Activated CD8-positive, alpha-beta T cell treated with anti-CD3 and anti-CD28 coated beads for 36 hours (primary cell): Measurements from ENCODE around the gene RXFP1. TPM values are rescaled to one million over a fixed set of nuclear protein-coding genes. Genes with fewer than 3 reads are reported as not detected.

Source experiments
- ATAC-seq: fragments of 200-7000 bp; cut with Tn5 transposase; one replicate; pipeline ENCODE4 v1.10.0; 2021; ENCODE audit warnings: mild to moderate bottlenecking, moderate library complexity
- CTCF ChIA-PET: fragments of 350-600 bp; sonication (Branson Sonifier 250); formaldehyde crosslinking; loops from one replicate; lab custom pipeline; 2021; ENCODE audit warnings: antibody characterized with exemption; lab: Charles Lee
- POLR2A ChIA-PET: fragments of 350-600 bp; sonication (Branson Sonifier 250); formaldehyde crosslinking; loops from one replicate; lab custom pipeline; 2021; ENCODE audit warnings: antibody characterized with exemption; lab: Charles Lee
- DNase-seq: peaks from one replicate; pipeline ENCODE4 v3.0.0-alpha.2; 2020
- H3K27ac Mint-ChIP-seq: one replicate; pipeline ENCODE4 v1.8.0; 2021; ENCODE audit warnings: mild to moderate bottlenecking, mixed read lengths
- H3K27me3 Mint-ChIP-seq: one replicate; pipeline ENCODE4 v1.8.0; 2021; ENCODE audit warnings: mixed read lengths
- H3K36me3 Mint-ChIP-seq: one replicate; pipeline ENCODE4 v1.8.0; 2021; ENCODE audit warnings: low read depth, mixed read lengths
- H3K4me1 Mint-ChIP-seq: one replicate; pipeline ENCODE4 v1.8.0; 2021; ENCODE audit warnings: low read depth, mixed read lengths
- H3K4me3 Mint-ChIP-seq: one replicate; pipeline ENCODE4 v1.8.0; 2021; ENCODE audit warnings: mild to moderate bottlenecking, moderate library complexity, mixed read lengths
- H3K9me3 Mint-ChIP-seq: one replicate; pipeline ENCODE4 v1.8.0; 2021; ENCODE audit warnings: mixed read lengths
- intact Hi-C: fragments of 100-400 bp; cut with micrococcal nuclease; formaldehyde crosslinking; loops from one replicate; pipeline ENCODE4 v1.10.0; 2022
- total RNA-seq, 2 experiments: library from RNA; stranded (reverse); gene quantifications; one replicate each; pipeline ENCODE4 v1.2.3, GENCODE V29; 2021
- TF ChIP-seq, protein P1 (sequence below): fragments of 200-600 bp; IDR thresholded peaks from one replicate; pipeline ENCODE4 v1.8.0; 2022; ENCODE audit warnings: antibody characterized with exemption, mild to moderate bottlenecking

Gene RXFP1
- total RNA-seq, 2 experiments from 2014 or later, result not detected

DNA sequence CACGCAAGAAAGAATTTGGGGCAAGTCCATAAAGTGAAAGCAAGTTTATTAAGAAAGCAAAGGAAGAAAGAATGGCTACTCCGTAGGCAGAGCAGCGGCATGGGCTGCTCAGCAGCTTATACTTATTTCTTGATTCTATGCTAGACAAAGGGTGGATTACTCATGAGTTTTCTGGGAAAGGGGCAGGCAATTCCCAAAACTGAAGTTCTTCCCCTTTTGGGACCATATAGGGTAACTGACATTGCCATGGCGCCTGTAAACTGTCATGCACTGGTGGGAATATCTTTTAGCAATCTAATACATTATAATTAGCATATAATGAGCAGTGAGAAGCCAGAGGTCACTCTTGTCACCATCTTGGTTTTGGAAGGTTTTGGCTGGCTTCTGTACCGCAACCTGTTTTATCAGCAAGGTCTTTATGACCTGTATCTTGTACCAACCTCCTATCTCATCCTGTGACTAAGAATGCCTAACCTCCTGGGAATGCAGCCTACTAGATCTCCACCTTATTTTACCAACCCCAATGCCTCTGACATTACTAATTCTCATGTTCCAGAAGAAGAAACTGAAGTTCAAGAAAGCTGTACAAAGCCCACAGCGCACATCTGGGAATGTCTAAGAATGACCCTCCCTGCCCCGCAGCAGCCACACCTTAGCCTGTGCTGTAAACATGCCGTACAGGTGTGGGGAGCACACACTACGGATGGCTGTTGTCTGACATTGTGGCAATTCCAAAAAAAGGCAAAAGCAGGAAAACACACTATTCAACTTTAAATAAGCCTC, 18.6 kb downstream of the RXFP1 start:
- intact Hi-C loops, result no loop called here
- TF ChIP-seq, protein P1, sequence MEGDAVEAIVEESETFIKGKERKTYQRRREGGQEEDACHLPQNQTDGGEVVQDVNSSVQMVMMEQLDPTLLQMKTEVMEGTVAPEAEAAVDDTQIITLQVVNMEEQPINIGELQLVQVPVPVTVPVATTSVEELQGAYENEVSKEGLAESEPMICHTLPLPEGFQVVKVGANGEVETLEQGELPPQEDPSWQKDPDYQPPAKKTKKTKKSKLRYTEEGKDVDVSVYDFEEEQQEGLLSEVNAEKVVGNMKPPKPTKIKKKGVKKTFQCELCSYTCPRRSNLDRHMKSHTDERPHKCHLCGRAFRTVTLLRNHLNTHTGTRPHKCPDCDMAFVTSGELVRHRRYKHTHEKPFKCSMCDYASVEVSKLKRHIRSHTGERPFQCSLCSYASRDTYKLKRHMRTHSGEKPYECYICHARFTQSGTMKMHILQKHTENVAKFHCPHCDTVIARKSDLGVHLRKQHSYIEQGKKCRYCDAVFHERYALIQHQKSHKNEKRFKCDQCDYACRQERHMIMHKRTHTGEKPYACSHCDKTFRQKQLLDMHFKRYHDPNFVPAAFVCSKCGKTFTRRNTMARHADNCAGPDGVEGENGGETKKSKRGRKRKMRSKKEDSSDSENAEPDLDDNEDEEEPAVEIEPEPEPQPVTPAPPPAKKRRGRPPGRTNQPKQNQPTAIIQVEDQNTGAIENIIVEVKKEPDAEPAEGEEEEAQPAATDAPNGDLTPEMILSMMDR, result no peak
- ChIA-PET CTCF (no interaction called here), POLR2A (no interaction called here)
- peaks cover under 1% of the 10 kb centered on the region for H3K4me1 Mint-ChIP-seq
- H3K4me3 Mint-ChIP-seq, result no peak overlapping the region
- no peak for DNase-seq
- no peak overlapping the region for H3K27ac Mint-ChIP-seq
- no peak for ATAC-seq
- H3K36me3 Mint-ChIP-seq, result no peaks in the 10 kb centered on the region
- H3K27me3 Mint-ChIP-seq, result peaks cover 4% of the 10 kb centered on the region
- peaks cover 1% of the 10 kb centered on the region for H3K9me3 Mint-ChIP-seq

DNA sequence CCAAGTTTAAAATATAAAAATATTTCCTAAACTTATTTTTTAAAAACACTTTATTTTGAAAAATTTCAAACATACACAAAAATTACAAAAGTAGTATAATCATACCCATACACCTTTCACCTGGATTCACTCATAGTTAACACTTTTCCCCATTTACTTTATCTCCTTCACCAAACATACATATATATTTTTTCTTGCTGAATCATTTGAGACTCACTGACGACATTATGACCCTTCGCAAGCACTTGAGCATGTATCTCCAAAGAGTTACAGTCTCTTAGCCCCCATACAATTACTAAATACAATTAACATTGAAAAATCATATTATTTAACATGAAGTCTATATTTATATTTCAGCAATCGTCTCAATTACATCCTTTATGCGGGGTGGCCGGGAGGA, 19.8 kb downstream of the RXFP1 start:
- Mint-ChIP-seq H3K4me3 (no peak overlapping the region), H3K27me3 (peaks cover 4% of the 10 kb centered on the region), H3K36me3 (no peaks in the 10 kb centered on the region), H3K4me1 (no peaks in the 10 kb centered on the region), H3K27ac (no peak overlapping the region), H3K9me3 (peaks cover 1% of the 10 kb centered on the region)
- POLR2A ChIA-PET, result no interaction called here
- DNase-seq (no peak), ATAC-seq (no peak)
- intact Hi-C loops, result no loop called here
- CTCF ChIA-PET, result no interaction called here
- TF ChIP-seq, protein P1, result no peak

DNA sequence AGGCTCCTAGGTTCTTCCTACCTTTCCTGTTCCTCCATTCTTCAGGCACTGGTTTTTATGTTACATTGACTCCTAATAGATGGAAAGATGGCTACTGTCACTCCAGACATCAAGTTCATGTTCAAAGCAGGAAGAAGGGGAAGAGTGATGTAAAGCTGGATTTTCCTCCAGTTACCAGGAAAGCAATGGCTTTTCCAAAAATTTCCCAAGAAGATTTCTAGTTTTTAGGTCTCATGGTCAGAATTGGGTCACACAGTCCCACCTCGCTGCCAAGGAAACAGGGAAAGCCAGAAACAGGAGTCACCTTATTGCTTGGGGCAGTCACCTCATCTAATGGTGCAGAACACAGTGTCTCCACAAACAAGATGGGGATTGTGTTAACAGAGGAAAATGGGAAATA, 21.5 kb downstream of the RXFP1 start:
- H3K27me3 Mint-ChIP-seq, result peaks cover 4% of the 10 kb centered on the region
- no peaks in the 10 kb centered on the region for H3K4me1 Mint-ChIP-seq
- no peak overlapping the region for H3K27ac Mint-ChIP-seq
- peaks cover 1% of the 10 kb centered on the region for H3K9me3 Mint-ChIP-seq
- ATAC-seq, result no peak
- ChIA-PET CTCF (interaction anchor here (1.4 kb wide), 1 partner anchor 16 kb away, joined by 3 read pairs; no protein-coding TSS in a partner anchor), POLR2A (no interaction called here)
- no peaks in the 10 kb centered on the region for H3K36me3 Mint-ChIP-seq
- H3K4me3 Mint-ChIP-seq, result no peak overlapping the region
- no peak for DNase-seq
- intact Hi-C loops, result no loop called here
- TF ChIP-seq, protein P1, result no peak

DNA sequence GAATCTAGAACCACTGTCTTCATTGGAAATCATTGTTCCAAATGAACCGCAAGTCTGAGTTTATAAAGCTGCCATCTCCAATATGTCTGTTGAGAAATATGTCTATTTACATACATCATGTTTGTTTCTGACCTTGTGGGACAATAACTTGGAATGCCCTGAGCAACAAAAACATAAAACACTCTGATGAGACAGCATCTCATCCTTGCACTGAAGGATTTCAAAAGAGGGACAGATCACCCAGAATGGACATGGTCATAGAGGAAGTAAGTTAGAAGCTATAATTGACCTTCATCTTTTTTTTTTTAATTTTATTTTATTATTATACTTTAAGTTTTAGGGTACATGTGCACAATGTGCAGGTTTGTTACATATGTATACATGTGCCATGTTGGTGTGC, 22.5 kb downstream of the RXFP1 start:
- TF ChIP-seq, protein P1, result no peak
- Mint-ChIP-seq H3K9me3 (peaks cover 1% of the 10 kb centered on the region), H3K36me3 (no peaks in the 10 kb centered on the region), H3K27ac (no peak overlapping the region), H3K4me3 (no peak overlapping the region), H3K4me1 (no peaks in the 10 kb centered on the region), H3K27me3 (no peaks in the 10 kb centered on the region)
- ATAC-seq, result no peak
- POLR2A ChIA-PET, result no interaction called here
- intact Hi-C loops, result no loop called here
- CTCF ChIA-PET, result interaction anchor here (1.4 kb wide), 1 partner anchor 15 kb away, joined by 3 read pairs; no protein-coding TSS in a partner anchor
- DNase-seq, result no peak

DNA sequence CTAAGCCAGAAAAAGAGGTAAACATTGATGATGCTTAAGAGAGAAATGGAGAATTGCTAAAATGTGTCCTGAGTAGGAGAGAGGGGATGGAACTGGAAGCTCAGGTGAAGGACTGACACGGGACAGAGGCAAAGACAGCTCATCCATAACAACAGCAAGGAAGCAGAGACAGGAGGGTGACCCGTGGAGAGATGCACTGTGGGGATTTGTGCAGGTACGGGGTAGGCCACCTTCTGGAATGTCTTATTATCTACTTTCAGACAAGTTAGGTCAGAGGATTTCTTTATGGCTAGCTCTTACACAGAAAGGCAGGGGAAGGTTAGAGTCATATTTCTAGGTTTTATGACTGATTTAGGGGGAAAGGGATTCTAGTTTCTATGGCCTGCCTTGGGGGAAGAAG, 31.7 kb downstream of the RXFP1 start:
- DNase-seq (no peak), ATAC-seq (no peak)
- Mint-ChIP-seq H3K36me3 (no peaks in the 10 kb centered on the region), H3K27ac (no peak overlapping the region), H3K4me1 (no peaks in the 10 kb centered on the region), H3K4me3 (no peak overlapping the region), H3K9me3 (no peaks in the 10 kb centered on the region), H3K27me3 (peaks cover 4% of the 10 kb centered on the region)
- TF ChIP-seq, protein P1, result no peak
- intact Hi-C loops, result no loop called here
- ChIA-PET CTCF (no interaction called here), POLR2A (no interaction called here)
